ENCODE data around the gene GOLGA8A. TPM values are rescaled to one million over a fixed set of nuclear protein-coding genes. Genes with fewer than 3 reads are reported as not detected.

Gene GOLGA8A
- total and polyA plus RNA-seq, 12 donors: 5.6 to 169 (median 27.5) TPM

- no peak overlapping the region for H3K4me3 ChIP-seq
- no peak for TF ChIP-seq CTCF (IDR thresholded peaks at IDR 0.05)
- TF ChIP-seq POLR2A (IDR thresholded peaks at IDR 0.05): no peak
- no peak overlapping the region for H3K27ac ChIP-seq
- intact Hi-C loops (cut with DNase I): no loop called here
- DNase-seq: no peak
- no peaks in the 10 kb centered on the region for H3K36me3 ChIP-seq (replicated peaks in 1 of 2)
- no peaks in the 10 kb centered on the region for H3K9me3 ChIP-seq (replicated peaks in 1 of 3)
- H3K4me1 ChIP-seq (replicated peaks in 1 of 2): no peaks in the 10 kb centered on the region
- H3K27me3 ChIP-seq: no peaks in the 10 kb centered on the region
- 87 to 96% (median 93%) methylated on average over 1 of the region's 1 CpG for WGBS, 4 donors
Measured at GRCh38 chr15:34460451-34460850, 22.8 kb upstream of the GOLGA8A start.

- Histone ChIP-seq H3K4me3 (no peak overlapping the region), H3K4me1 (replicated peaks in 1 of 2) (no peaks in the 10 kb centered on the region), H3K27ac (no peak overlapping the region), H3K9me3 (replicated peaks in 1 of 3) (no peaks in the 10 kb centered on the region), H3K27me3 (no peaks in the 10 kb centered on the region), H3K36me3 (replicated peaks in 1 of 2) (no peaks in the 10 kb centered on the region)
- DNase-seq: no peak
- TF ChIP-seq CTCF (IDR thresholded peaks at IDR 0.05) (no peak), POLR2A (IDR thresholded peaks at IDR 0.05) (no peak)
- 58 to 81% (median 74%) methylated on average over 9 of the region's 9 CpGs for WGBS, 4 donors
- intact Hi-C loops (cut with DNase I): no loop called here
Measured at GRCh38 chr15:34456658-34457057, 19.1 kb upstream of the GOLGA8A start.

- Histone ChIP-seq H3K4me3 (no peak overlapping the region), H3K4me1 (replicated peaks in 1 of 2) (no peaks in the 10 kb centered on the region), H3K27me3 (no peaks in the 10 kb centered on the region), H3K27ac (no peak overlapping the region), H3K36me3 (replicated peaks in 1 of 2) (no peaks in the 10 kb centered on the region), H3K9me3 (replicated peaks in 1 of 3) (no peaks in the 10 kb centered on the region)
- no peak for DNase-seq
- 81 to 96% (median 84%) methylated on average over 6 to 7 of the region's 7 CpGs for WGBS, 4 donors
- TF ChIP-seq CTCF (IDR thresholded peaks at IDR 0.05) (no peak), POLR2A (IDR thresholded peaks at IDR 0.05) (no peak)
- intact Hi-C loops (cut with DNase I): no loop called here
Measured at GRCh38 chr15:34442891-34443290, 5.3 kb upstream of the GOLGA8A start.

- DNase-seq: no peak
- no peak for TF ChIP-seq CTCF (IDR thresholded peaks at IDR 0.05)
- TF ChIP-seq POLR2A (IDR thresholded peaks at IDR 0.05): no peak
Measured at GRCh38 chr15:34439878-34440277, 2.3 kb upstream of the GOLGA8A start.

More at GRCh38 chr15:34439878-34440277, 2.3 kb upstream of the GOLGA8A start:
- no peaks in the 10 kb centered on the region for H3K36me3 ChIP-seq (replicated peaks in 1 of 2)
- intact Hi-C loops (cut with DNase I): no loop called here
- no peak overlapping the region for H3K4me3 ChIP-seq
- H3K4me1 ChIP-seq (replicated peaks in 1 of 2): peaks cover 0 to 4% of the 10 kb centered on the region in 2 donors
- WGBS, 4 donors: 77 to 93% (median 80%) methylated on average over 5 of the region's 5 CpGs
- no peaks in the 10 kb centered on the region for H3K27me3 ChIP-seq
- no peak overlapping the region for H3K27ac ChIP-seq
- H3K9me3 ChIP-seq (replicated peaks in 1 of 3): no peaks in the 10 kb centered on the region

Measured in adrenal gland (tissue), 12 donors.